Endothelial cell of umbilical vein (primary cell): ENCODE data around the gene KIAA0930.

Source experiments
- EZH2 ChIP-seq: IDR thresholded peaks from 2 replicates; pipeline ENCODE4 v1.6.1; 2012; ENCODE audit warnings: borderline replicate concordance, low read depth, mild to moderate bottlenecking, moderate library complexity, low read length, inconsistent platforms; ENCODE audit not compliant: severe bottlenecking
- GATA2 ChIP-seq: IDR thresholded peaks from 2 replicates; pipeline ENCODE4 v1.7.0; 2011; ENCODE audit warnings: low read depth, mild to moderate bottlenecking, moderate library complexity, mixed read lengths, low read length; ENCODE audit not compliant: insufficient read length, insufficient read depth
- POLR2A ChIP-seq: IDR thresholded peaks from 2 replicates; pipeline ENCODE4 v1.6.1; 2012; ENCODE audit warnings: low read depth, mild to moderate bottlenecking, control low read depth, low read length
- POLR2AphosphoS5 ChIP-seq: IDR thresholded peaks from 2 replicates; pipeline ENCODE4 v1.6.1; 2012; ENCODE audit warnings: low read depth, mild to moderate bottlenecking, control low read depth, low read length, moderate library complexity; ENCODE audit not compliant: insufficient read depth
- TF ChIP-seq, protein P1 (sequence below), 2 donors: IDR thresholded peaks; 1 replicate in 1 of 2; 2 replicates in 1 of 2; pipeline ENCODE4 v1.5.1; 2011; ENCODE audit warnings: low read length in 2 of 2, mild to moderate bottlenecking in 2 of 2, moderate library complexity in 2 of 2, control low read depth in 1 of 2, inconsistent platforms in 1 of 2, low read depth in 1 of 2; ENCODE audit not compliant: insufficient read depth in 1 of 2; ENCODE audit errors: extremely low read depth in 1 of 2
- TF ChIP-seq, protein P2 (sequence below): IDR thresholded peaks from 2 replicates; pipeline ENCODE4 v1.6.1; 2011; ENCODE audit not compliant: insufficient read depth, insufficient read length

DNA sequence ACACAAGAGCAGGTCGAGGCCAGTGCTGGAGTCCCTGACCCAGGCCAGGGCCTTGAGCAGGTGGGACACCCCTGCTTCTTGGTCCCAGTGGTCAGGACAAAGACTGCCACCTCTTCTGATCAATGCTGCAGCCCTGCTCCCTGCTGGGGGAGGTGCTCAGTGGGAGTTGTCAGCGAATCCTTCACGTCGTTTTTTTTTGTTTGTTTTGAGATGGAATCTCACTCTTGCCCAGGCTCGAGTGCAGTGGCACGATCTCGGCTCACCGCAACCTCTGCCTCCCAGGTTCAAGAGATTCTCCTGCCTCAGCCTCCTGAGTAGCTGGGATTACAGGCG lies 42.3 kb downstream of the KIAA0930 start:
- TF ChIP-seq, protein P1, sequence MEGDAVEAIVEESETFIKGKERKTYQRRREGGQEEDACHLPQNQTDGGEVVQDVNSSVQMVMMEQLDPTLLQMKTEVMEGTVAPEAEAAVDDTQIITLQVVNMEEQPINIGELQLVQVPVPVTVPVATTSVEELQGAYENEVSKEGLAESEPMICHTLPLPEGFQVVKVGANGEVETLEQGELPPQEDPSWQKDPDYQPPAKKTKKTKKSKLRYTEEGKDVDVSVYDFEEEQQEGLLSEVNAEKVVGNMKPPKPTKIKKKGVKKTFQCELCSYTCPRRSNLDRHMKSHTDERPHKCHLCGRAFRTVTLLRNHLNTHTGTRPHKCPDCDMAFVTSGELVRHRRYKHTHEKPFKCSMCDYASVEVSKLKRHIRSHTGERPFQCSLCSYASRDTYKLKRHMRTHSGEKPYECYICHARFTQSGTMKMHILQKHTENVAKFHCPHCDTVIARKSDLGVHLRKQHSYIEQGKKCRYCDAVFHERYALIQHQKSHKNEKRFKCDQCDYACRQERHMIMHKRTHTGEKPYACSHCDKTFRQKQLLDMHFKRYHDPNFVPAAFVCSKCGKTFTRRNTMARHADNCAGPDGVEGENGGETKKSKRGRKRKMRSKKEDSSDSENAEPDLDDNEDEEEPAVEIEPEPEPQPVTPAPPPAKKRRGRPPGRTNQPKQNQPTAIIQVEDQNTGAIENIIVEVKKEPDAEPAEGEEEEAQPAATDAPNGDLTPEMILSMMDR (IDR thresholded peaks at IDR 0.05; ENCODE audit: extremely low read depth in 1 of 2, insufficient read depth in 1 of 2, low read depth in 1 of 2, low read length in 2 of 2), result no peak
- TF ChIP-seq POLR2AphosphoS5 (no peak), POLR2A (no peak), EZH2 (no peak), GATA2 (no peak)
- TF ChIP-seq, protein P2, sequence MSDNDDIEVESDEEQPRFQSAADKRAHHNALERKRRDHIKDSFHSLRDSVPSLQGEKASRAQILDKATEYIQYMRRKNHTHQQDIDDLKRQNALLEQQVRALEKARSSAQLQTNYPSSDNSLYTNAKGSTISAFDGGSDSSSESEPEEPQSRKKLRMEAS, result no peak
